Mononuclear cell (primary cell): ENCODE measurements around the gene PPIL3. TPM values are rescaled to one million over a fixed set of nuclear protein-coding genes. Genes with fewer than 3 reads are reported as not detected.
"Not testable (repeated sequence)": the region's sequence is repeated elsewhere in the genome, so short reads cannot be mapped to it uniquely, and the experiment has no call there.

Experiments
- H3K27me3 ChIP-seq: 2 replicates; pipeline ENCODE4 v1.6.0; 2011; ENCODE audit warnings: low read length, control low read depth; ENCODE audit not compliant: insufficient read depth
- H3K4me1 ChIP-seq: 2 replicates; pipeline ENCODE4 v1.5.1; 2011; ENCODE audit warnings: mild to moderate bottlenecking, low read length, control low read depth; ENCODE audit not compliant: insufficient read depth
- H3K4me3 ChIP-seq: 2 replicates; pipeline ENCODE4 v1.5.1; 2011; ENCODE audit warnings: mild to moderate bottlenecking, low read length, moderate library complexity
- H3K9me3 ChIP-seq: 2 replicates; pipeline ENCODE4 v1.5.1; 2011; ENCODE audit warnings: low read depth, mild to moderate bottlenecking, control low read depth, low read length
- total RNA-seq: library from RNA; depleted of rRNA; stranded (reverse); fragments of >200 nt; gene quantifications from one replicate; pipeline ENCODE4 v1.2.3, GENCODE V29; 2012

Gene PPIL3
- 25.9 TPM for total RNA-seq

DNA sequence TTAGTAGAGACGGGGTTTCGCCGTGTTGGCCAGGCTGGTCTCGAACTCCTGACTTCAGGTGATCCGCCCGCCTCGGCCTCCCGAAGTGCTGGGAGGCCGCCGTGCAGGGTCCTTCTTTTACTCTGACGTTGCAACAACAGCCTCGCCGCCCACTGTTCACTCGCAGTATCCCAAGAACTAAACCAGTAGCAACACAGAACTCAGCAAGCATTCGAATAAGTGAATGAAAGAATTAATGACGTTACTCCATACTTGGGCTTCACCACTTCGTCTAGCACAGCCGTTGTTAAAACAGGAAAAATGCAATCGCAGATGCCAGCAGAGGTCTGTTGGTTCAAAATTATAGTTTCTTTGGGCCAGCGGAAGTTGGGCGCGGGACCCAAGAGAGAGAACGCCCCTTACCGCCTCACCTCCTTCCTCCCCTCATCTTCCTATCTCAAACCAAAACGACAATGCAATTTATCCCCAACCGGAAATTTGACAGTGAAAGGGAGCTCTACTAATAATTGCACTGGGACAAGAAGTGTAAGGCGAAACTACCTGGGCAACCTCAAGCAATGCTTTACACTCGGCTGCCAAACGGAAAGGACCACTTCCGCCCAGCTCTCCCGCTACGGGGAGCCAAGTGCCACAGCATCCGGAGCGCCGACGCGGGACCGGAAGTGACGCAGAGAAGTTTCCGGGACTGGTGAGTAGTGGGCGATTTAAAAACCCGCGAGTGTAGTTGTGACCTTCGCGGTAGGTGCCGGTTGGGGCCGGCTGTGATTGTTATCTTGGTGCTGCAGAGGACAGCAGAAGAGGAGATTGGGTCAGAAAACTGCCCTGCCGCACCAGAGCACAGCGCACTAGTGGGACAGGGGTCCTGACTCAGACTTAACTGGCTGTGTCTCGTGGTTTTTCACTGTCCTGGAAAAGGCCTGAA is at the start of gene PPIL3, which contains the start of gene NIF3L1:
PPIL3 (minus strand) TSS at position 374 of the 922 bp plus-strand sequence. CDS start 1,462 bp downstream, outside the sequence.
NIF3L1 (plus strand) TSS at position 668 of the 922 bp plus-strand sequence. CDS start 2,573 bp downstream, outside the sequence.
- peaks cover 30% of the 10 kb centered on the region for H3K4me1 ChIP-seq
- H3K4me3 ChIP-seq, result peak within 1 kb of the TSS; percentile 89
- no peaks in the 10 kb centered on the region for H3K27me3 ChIP-seq
- no peaks in the 10 kb centered on the region for H3K9me3 ChIP-seq

DNA sequence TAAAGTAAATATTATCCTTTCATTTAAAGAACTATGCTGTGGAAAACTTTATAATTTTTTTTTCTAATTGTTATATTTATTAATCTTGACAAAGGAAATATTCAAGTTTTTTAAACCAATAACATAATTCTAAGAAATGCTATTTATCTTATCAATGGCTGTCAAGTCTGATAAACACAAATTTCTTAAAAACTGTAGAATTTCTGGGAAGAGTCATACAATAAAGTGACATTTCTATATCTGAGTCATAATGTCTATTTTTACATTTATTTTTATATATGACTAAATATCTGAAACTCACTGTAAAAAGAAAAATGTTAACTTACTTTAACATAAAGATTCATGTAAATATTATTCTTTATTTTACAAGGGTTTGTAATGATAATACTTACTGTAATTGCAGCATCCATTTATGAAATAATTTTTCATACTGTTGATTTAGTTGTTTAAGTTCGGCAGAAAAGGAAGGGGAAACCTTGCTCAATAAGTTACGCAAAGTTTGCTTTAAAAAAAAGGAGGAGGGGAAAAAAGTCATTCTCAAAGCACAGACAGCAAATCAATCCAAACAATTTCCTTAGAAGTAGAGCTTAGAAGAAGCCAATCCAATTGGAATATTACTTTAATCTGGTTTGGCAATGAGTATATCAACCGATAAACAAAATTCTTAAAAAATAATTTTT is 42.2 kb upstream of the PPIL3 start:
- no peaks in the 10 kb centered on the region for H3K27me3 ChIP-seq
- H3K4me3 ChIP-seq, result no peak overlapping the region
- H3K9me3 ChIP-seq, result no peaks in the 10 kb centered on the region
- peaks cover 5% of the 10 kb centered on the region for H3K4me1 ChIP-seq

DNA sequence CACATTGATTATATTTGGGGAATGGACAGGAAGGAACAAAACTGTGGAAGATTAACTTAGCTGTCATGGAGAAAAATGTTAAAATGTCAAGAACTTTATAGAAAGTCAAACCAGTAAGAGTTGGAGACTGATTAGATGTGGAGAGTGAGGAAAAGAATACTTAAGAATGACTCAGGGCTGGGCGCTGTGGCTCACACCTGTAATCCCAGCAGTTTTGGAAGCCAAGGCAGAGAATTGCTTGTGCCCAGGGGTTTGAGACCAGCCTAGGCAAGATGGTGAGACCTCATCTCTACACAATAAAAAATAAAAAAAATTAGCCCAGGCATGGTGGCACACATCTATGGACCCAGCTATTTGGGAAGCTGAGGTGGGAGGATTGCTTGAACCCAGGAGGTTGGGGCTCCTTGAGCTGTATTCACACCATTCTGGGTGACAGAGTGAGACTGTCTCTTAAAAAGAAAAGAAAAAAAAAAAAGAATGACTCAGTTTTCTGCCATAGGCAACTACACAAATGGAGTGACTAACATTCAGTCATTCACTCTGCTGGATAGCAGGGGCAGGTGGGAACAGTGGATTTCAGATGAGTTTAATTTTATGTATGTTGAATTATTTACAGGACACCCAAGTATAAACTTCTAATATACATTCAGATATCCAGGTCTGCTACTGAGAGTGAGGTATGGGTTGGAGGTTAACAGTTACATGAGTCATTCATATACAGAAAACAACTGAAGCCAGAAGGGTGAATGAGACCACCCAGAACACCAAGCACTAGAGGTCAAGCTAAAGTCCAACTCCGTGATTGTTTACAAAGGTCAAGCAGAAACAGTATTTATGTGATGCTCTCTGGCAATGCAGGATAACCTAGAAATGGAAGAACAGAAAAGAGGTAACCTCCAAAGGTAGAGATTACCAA is 40.7 kb upstream of the PPIL3 start:
- no peak overlapping the region for H3K4me3 ChIP-seq
- H3K4me1 ChIP-seq, result peaks cover 5% of the 10 kb centered on the region
- no peaks in the 10 kb centered on the region for H3K27me3 ChIP-seq
- no peaks in the 10 kb centered on the region for H3K9me3 ChIP-seq

DNA sequence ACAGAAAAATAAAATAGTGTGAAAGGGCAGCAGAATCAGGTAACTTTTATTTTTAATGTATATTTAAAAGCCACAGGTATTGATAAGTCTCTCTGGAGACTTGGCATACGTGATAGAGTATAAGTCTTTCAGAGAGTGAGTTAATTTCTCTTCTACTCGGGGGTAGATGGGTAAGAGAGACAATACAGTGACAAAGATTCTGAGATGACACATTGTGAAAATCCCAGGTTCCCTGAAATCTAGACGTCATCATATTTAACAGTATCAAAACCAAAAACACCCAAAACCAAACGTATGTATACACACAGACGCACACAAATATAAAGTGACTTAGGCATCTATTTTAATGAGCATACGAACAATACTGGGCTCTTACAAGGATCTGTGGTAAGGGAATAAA is 33.6 kb upstream of the PPIL3 start:
- no peak overlapping the region for H3K4me3 ChIP-seq
- no peaks in the 10 kb centered on the region for H3K4me1 ChIP-seq
- H3K27me3 ChIP-seq, result no peaks in the 10 kb centered on the region
- H3K9me3 ChIP-seq, result no peaks in the 10 kb centered on the region

DNA sequence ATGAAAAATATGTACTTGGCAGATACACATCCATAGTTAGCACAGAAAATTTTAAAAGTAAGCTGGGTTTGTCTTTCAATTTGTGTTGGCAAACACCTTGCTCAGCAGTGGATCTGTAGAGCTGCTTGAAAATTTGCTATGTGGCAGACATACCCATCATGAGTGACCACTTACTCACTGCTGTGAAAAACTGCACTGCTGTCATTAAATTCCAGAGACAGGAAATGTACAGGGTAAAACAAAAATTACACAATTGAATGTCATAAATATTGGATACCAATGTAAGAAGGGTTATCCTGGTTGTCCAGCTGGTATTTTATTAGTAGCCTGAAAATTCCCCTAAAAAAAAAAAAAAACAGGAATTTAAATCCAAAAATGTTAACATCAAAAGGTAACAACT is 24.8 kb upstream of the PPIL3 start:
- Histone ChIP-seq H3K4me1 (no peaks in the 10 kb centered on the region), H3K9me3 (no peaks in the 10 kb centered on the region), H3K4me3 (no peak overlapping the region), H3K27me3 (no peaks in the 10 kb centered on the region)

DNA sequence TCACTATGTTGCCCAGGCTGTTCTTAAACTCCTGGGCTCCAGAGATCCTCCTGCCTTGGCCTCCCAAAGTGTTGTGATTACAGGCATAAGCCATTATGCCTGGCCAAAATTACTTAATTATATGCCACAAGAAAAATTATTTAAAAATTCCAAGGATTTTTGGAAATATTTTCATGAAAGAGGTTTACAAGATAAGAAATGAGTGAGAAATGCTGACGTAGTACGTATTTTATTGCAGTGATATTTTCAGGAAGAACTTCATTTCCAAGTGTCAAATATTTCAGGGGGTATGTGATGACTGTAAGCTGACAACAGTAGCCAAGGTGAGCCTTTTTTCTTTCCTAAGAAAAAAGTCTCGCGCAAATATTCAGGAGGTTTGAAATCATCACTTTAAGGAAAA is 21.1 kb upstream of the PPIL3 start:
- Histone ChIP-seq H3K27me3 (no peaks in the 10 kb centered on the region), H3K4me1 (no peaks in the 10 kb centered on the region), H3K9me3 (no peaks in the 10 kb centered on the region), H3K4me3 (no peak overlapping the region)

DNA sequence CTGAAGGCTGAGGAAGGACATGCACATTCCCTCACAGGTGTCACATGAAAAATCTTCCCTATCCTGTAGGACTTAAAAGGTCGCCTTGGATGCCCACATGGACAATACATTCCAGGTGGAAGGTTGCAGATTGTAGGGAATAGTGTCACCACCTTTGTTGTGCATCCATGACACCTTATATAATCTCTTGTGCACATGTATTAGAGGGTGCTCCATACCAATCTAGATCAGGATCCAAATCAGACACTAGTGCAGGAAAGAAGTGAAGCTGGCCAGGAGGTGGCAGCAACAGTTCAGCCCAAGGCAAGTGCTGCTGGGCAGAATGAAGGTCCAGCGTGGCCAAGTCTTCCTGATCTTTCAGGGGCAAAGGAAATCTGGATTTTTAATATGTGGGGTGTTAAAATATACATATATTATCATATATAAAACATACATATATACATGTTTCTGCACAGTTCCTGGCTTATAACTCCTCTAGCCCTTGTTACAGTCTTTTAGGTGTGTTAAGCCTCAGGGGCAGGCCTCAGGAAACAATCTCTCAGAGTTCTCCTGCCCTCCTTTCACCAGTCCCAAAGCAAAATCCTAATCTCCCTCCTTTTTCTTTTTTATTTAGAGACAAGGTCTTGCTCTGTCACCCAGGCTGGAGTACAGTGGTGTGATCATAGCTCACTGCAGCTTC is 16.9 kb upstream of the PPIL3 start:
- Histone ChIP-seq H3K27me3 (no peaks in the 10 kb centered on the region), H3K4me3 (no peak overlapping the region), H3K9me3 (no peaks in the 10 kb centered on the region)

DNA sequence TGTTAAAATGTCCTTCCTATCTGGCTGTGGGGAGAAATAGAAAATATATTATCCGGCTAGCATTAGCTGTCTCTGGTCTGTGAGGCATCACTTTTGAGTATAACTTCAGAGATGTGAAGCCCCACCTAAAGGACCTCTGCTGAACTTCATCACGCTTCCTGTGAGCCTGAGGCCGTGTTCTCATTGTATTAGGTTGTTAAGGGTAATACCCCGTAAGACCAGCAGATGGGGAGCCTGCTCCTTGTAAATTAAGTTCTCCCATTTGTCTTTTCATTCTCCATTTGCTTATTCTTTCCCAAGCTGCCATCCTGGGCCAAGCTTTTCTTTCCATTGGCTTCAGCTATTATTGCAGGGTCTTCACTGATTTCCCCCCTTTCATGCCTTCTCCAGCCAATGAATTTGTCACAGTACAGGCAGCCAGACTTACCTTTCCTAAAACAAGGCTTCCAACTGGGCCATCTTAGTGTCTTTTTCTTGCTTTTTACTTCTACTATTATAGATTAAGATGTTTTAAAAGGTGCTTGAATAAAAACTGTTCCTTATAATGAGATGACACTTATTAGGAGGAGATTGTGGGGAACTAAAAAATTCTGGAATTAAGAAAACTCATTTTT is 12.7 kb upstream of the PPIL3 start:
- Histone ChIP-seq H3K4me3 (no peak overlapping the region), H3K9me3 (no peaks in the 10 kb centered on the region), H3K27me3 (no peaks in the 10 kb centered on the region), H3K4me1 (peaks cover 9% of the 10 kb centered on the region)

More for the DNA sequence above, 16.9 kb upstream of the PPIL3 start:
- peaks cover 9% of the 10 kb centered on the region for H3K4me1 ChIP-seq

DNA sequence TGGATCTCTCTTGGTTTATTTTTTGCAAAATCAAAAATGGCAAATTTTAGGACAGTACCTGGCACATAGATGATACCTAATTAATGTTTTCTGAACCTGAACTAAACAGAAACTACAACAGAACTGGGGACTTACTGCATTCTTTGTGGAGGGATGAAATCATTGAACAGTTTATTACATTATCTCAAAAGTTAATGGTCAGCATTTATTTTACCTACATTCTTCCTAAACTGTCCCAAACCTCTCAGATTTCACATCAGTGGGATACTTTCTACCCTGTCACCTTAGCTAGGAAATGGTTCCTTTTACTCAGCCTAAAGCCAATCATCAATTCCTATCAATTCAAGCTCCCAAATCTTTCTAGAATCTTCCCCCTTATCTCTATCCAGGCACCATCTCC is 10.6 kb upstream of the PPIL3 start:
- H3K4me1 ChIP-seq, result peaks cover 9% of the 10 kb centered on the region
- no peaks in the 10 kb centered on the region for H3K9me3 ChIP-seq
- H3K4me3 ChIP-seq, result no peak overlapping the region
- H3K27me3 ChIP-seq, result no peaks in the 10 kb centered on the region

DNA sequence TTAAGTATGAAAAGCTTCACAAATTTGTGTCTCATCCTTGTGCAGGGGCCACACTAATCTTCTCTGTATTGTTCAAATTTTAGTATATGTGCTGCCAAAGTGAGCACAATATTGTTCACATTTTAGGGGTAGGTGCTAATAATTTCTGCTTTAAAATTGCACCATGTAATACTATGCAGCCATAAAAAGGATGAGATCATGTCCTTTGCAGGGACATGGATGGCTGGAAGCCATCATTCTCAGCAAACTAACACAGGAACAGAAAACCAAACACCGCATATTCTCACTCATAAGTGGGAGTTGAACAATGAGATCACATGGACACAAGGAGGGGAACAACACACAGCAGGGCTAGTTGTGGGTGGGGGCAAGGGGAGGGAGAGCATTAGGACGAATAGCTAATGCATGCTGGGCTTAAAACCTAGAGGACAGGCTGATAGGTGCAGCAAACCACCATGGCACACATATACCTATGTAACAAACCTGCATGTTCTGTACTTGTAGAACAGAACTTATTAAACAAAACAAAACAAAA is 7.1 kb downstream of the PPIL3 start:
- H3K4me3 ChIP-seq, H3K27me3 ChIP-seq, H3K9me3 ChIP-seq, H3K4me1 ChIP-seq: not testable (repeated sequence)

DNA sequence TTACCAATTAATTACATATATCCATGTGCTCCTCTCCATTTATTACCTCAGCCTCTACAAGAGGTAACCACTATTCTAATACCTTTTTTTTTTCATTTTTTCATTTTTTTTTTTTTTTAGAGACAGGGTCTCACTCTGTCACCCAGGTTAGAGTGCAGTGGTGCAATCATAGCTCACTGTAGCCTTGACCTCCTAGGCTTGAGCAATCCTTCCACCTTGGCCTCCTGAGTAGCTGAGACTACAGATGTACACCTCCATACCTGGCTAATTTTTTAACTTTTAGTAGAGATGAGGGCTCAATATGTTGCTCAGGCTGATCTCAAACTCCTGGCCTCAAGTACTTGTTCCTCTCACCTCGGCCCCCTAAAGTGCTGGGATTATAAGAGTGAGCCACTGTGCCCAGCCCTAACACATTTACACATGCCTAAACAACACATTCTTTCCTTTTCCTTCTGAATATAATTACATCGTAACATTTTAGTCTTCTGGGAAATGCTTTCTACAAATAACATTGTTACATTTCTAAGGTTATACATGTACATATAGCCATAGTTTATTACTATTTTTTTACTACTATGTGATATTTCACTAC is 10.5 kb downstream of the PPIL3 start:
- Histone ChIP-seq H3K4me3 (no peak overlapping the region), H3K27me3 (no peaks in the 10 kb centered on the region), H3K4me1 (no peaks in the 10 kb centered on the region), H3K9me3 (no peaks in the 10 kb centered on the region)

DNA sequence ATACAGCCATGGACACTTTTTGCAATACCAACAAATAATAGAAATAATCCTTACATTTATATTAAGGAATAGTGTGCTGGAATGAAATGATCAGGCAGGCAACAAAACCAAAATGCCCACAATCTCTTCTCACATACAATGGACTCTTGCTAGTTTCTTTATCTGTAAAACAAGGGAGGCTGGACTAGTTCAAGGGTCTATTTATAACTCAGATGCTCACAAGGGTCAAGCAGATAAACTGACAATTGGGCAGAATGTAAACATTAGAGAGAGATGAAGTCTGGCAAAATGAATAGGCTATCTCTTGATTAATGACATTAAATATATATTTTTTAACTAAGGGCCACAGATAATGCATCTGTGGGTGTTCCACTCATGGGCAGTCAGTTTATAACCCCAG is 11.4 kb downstream of the PPIL3 start:
- H3K9me3 ChIP-seq, result no peaks in the 10 kb centered on the region

DNA sequence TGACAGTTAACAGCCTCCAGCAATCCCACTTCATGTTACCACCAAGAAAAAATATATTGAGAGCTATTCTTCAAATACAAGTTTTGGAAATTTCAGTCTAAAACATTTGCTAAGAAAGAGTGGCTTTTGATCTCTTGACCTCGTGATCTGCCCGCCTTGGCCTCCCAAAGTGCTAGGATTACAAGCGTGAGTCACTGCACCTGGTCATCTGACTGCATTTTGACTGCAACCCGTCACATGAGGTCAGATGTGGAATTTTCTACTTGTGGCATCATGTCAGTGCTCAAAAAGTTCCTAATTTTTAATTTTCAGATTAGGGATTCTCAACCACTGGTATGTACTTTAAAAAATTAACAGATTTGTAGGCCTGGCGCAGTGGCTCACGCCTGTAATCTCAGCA is 15.3 kb downstream of the PPIL3 start:
- Histone ChIP-seq H3K4me3 (no peak overlapping the region), H3K4me1 (no peaks in the 10 kb centered on the region), H3K27me3 (no peaks in the 10 kb centered on the region), H3K9me3 (no peaks in the 10 kb centered on the region)

More for the DNA sequence above, 11.4 kb downstream of the PPIL3 start:
- Histone ChIP-seq H3K4me3 (no peak overlapping the region), H3K27me3 (no peaks in the 10 kb centered on the region), H3K4me1 (no peaks in the 10 kb centered on the region)
